NCI-H187 treated with DMSO at 0.1 percent for 48 hours (cell line): Measurements from ENCODE around the gene TTC16.
"Not testable (repeated sequence)": the region's sequence is repeated elsewhere in the genome, so short reads cannot be mapped to it uniquely, and the experiment has no call there.

ENCODE experiments used
- DNase-seq: peaks from one replicate; lab custom pipeline; 2025; lab: John Stamatoyannopoulos, UW

TTC16 gene

GRCh38 chr9:127769101-127769500 lies 53.2 kb downstream of the TTC16 start:
- DNase-seq, result no peak

DNA sequence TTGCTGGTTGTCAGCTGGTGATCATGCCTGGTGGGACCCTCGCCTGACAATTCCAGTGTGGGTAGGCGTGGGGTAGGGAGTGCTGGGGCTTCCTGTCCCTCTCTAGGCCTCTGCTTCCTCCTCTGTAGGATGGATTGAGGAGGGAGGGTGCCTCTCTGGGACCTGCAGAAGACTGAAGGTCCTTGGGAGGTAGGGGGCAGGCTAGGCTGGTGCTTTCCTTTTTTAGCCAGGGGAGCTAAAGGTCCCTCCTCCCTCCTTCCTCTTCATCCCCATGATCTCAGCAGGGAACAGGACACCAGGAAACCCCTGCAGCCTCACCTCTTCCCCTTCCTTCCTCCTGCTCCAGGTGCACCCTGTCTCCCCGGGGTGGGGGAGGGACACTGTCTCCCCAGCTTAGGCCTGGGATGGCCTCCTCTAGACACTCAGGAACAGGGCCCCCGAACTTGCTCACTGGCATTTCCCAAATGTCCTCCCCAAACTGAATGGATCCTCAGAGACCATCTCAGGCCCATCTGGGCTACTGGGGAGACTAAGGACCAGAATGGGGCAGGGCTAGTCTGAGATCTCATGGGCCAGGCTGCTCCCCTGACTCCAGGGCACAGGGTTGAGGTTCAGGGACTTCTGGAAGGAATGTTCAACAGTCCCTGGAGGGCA lies 54.2 kb downstream of the TTC16 start:
- no peak for DNase-seq

DNA sequence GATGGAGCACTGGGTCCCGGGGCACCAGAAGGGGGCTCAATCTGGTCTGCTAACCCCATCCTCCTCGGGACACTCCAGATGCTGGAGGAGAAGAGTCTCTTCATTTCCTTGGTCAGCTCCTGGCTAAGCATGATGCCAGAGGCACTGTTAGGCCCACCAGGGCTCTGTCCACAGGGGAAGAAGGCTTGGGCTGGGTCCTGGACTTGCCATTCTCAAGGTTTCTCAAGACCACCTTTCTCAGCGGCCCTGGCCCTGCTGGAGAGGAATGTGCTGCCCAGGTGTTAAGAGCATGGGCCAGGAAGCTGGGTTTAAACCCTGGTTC lies 54.7 kb downstream of the TTC16 start:
- no peak for DNase-seq

DNA sequence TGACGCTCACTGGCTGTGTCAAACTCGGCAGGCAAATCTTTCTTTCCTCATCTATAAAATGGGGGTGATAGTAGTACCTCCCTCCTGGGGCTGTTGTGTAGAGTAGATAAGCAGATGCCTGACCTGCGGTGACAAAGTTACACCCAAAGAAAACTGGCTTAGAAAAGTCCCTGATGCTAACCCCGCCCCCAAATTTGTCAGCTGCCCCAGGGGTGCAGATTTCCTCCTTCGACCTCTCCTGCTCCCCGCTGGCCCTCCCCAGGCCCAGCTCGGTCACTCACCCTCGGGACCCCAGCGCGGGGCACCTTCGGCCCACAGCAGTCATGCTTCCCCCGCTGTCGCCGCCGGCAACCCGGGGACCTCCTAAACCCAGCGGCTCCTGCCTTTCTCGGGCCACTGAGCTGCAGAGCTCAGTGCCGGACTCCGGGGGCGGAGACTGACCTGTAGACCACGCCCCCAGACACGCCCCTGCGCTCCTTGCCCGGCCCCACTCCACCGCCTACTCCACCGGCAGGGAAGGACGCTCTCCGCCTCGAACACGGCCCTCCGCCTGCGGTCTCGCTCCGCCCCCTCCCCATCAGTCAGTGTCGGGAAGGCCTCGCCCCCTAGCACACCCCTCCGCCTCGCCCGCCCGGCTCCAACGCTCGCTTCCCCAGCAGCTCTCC lies 55.2 kb downstream of the TTC16 start:
- DNase-seq, result peak; percentile 57

- DNase-seq, result no peak
Observed at GRCh38 chr9:127771570-127772189, 55.8 kb downstream of the TTC16 start.

DNA sequence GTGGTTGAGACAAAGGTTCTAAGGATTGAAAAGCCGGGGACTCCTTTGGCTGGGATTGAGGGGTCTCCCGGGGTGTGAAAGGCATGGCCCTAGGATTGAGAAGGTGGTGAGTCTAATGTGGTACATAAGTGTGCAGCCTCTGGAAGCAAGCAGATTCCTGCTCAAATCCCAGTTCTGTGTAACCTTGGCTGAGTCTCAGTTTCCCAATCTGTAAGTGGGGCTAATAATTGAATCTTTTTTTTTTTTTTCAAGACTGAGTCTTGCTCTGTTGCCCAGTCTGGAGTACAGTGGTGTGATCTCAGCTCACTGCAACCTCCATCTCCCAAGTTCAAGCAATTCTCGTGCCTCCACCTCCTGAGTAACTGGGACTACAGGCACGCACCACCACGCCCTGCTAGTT lies 56.7 kb downstream of the TTC16 start:
- no peak for DNase-seq

- DNase-seq, result no peak
Observed at GRCh38 chr9:127773272-127773671, 57.4 kb downstream of the TTC16 start.

GRCh38 chr9:127773981-127774380 lies 58.1 kb downstream of the TTC16 start:
- no peak for DNase-seq

DNA sequence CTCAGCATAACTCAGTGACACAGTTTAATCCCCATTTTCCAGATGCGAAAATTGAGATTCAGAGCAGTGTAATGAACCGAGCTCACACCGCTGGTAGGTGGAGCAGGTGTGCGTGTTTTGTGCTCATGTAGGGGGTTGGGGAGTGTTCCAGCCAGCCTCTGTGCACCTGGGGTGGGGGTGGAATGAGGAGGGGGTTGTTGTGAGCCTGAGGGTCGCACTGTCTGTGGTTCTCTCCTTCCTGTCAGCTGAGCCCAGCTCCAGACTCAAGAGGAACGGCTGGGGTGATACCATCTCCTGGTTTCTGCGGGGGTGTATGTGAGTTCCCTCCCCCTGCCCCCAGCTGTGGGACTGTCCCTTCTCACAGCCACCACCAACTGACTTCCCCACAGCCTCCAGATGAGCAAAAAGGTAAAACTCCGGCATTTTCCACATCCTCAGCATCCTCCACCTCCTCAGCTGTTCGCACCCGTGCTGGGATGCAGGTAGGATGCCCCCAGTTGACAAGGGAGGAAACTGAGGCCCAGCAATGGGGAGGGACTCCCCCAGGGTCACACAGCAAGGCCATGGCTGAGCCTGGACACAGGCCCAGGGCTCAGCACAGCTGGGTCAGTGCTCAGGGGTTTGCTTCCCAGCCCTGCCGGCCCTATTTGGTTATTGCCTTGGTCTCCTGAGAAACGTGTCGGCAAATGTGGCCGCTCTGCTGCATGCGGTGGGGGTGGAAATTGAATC lies 60.5 kb downstream of the TTC16 start:
- DNase-seq, result no peak

DNA sequence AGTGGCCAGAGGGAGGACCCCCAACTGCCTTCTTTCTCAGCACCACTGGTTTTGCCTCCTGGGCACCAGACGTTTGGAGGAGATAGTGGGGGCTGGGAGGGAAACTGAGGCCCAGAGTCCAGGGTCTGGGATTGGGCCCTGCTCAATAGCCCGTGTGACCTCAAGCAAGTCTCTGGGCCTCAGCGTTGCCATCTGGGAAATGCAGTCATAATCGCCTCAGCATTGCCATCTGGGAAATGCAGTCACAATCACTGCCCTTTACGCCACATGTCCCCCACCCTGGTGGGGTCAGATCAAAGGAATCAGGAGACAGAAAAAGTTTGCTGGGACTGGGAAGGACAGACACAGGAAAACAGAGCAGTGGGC lies 61.0 kb downstream of the TTC16 start:
- DNase-seq, result no peak

DNA sequence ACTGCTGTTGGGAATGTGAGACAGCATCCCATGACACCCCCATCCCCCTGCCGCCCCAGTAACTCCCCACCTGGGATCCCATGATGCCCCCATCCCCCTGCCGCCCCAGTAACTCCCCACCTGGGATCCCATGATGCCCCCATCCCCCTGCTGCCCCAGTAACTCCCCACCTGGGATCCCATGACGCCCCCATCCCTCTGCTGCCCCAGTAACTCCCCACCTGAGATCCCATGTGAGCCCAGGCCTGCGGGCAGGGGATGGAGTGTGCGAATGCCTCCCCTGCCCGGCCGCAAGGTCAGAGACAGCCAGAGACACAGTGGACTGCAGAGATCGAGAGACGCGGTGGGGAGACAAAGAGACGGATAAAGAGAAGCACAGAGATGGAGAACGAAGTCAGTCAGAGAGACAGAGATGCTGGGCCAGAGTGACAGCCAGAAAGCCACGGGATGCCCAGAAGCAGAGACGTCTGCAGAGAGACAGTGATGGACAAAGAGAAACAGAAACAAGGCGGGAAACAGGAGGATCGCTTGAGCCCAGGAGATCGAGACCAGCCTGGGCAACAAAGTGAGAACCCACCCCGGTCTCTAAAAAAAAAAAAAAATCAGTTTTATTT lies 61.6 kb downstream of the TTC16 start:
- no peak for DNase-seq

- DNase-seq, result no peak
Observed at GRCh38 chr9:127778280-127779135, 62.6 kb downstream of the TTC16 start, which contains the start of gene SH2D3C. Gene SH2D3C (minus strand): TSS chr9:127778666. CDS start chr9:127778627, 39 bp downstream.

GRCh38 chr9:127779136-127779981 lies 63.5 kb downstream of the TTC16 start:
- DNase-seq, result no peak

GRCh38 chr9:127780126-127780885 lies 64.4 kb downstream of the TTC16 start:
- no peak for DNase-seq

- not testable (repeated sequence) for DNase-seq
Observed at GRCh38 chr9:127780909-127781308, 65.0 kb downstream of the TTC16 start.
